HG03045 (cell line): ENCODE results near the gene ZNF729.
"Not testable (repeated sequence)": the region's sequence is repeated elsewhere in the genome, so short reads cannot be mapped to it uniquely, and the experiment has no call there.

Source experiments
- ATAC-seq: cut with Tn5 transposase; IDR thresholded peaks from one replicate; pipeline ENCODE4 v1.9.1; 2021; ENCODE audit warnings: mild to moderate bottlenecking, moderate library complexity; ENCODE audit not compliant: unreplicated experiment

Gene ZNF729

GRCh38 chr19:22286151-22286810 is at the start of gene ZNF729:
ZNF729 (plus strand) TSS chr19:22286441; CDS start chr19:22286526, 85 bp downstream.
- no peak for ATAC-seq

GRCh38 chr19:22256856-22257255 is 29.4 kb upstream of the ZNF729 start:
- ATAC-seq: no peak

DNA sequence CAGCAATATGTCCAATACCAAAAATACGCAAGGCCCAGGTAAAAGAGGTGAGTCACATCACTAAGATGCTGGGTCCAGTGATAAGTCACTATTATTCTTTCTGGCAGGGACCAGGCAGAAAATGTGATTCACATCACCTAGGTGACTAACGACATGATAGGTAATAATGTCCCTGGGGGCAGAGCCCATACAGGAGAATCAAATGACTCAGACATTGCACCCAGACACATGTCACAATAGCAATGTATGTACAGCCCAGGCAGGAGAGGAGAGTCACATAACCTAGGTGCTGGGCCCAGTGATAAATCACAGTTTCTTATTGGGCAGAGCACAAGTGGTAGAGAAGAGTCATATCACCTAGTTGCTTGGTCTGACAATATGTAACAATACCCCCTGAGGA is 28.9 kb upstream of the ZNF729 start:
- no peak for ATAC-seq

GRCh38 chr19:22257916-22258315 is 28.3 kb upstream of the ZNF729 start:
- no peak for ATAC-seq

GRCh38 chr19:22260499-22260898 is 25.7 kb upstream of the ZNF729 start:
- ATAC-seq: no peak

- ATAC-seq: no peak
These were observed 24.6 kb upstream of the ZNF729 start for GRCh38 chr19:22261596-22261995.

DNA sequence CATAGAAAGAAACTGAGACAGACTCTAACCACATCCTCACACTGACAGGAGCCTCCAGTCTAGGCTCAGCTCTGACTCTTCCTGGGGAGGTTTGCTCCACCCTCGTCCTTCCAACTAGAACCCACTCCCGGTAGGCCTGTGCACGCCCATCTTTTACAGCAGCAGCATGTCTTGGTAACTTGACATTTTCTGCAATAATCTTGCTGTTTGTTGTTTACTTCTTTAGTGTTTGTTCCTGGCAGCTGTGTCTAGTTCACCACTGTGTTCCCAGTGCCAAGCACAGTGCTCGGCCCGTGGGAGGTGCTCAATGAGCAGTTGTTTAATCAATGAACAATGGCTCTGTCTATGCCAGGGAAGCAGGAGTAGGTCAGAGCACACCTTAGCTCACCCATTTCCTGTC is 23.1 kb upstream of the ZNF729 start:
- no peak for ATAC-seq

GRCh38 chr19:22321554-22321953 is 35.3 kb downstream of the ZNF729 start:
- not testable (repeated sequence) for ATAC-seq

DNA sequence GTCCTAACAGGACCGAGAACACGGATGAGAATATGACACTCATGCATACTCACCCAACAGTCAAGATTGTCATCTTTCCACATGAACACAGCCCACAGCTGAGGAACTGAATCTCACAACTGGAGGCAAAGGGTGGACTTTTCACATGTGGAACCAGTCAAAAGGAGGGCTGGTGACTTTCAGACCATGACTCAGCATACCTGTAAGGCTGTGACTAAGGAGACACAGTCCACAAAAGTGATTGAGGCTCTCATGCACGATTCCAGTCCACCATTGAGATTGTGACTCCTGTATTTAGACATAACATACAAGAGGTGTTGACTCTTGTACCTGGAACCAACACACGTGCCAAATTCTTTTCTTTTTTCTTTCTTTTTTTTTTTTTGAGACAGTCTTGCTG is 40.0 kb downstream of the ZNF729 start:
- no peak for ATAC-seq

- ATAC-seq: no peak
These were observed 41.1 kb downstream of the ZNF729 start for GRCh38 chr19:22327321-22327720.

- ATAC-seq: no peak
These were observed 45.3 kb downstream of the ZNF729 start for GRCh38 chr19:22331521-22331920.

DNA sequence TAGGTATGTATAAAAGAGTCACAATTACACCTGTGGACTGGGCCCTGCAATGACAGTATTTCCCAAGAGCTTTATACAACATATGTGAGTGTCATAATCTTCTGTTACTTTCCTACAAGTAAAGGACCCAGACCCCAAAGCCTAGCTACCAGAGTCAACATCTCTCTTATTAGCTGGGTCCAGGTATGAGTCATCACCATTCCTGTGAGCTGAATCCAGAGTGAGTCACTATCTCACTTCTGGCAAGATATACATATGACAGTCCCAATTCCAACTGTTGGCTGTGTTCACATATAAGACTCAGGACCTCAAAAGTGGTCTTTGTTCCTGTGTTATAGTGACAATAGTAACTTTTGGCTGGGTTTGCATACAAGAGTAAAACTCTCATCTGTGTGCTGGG is 46.7 kb downstream of the ZNF729 start:
- ATAC-seq: no peak

- ATAC-seq: no peak
These were observed 49.5 kb downstream of the ZNF729 start for GRCh38 chr19:22335716-22336115.

GRCh38 chr19:22354665-22355064 is 68.4 kb downstream of the ZNF729 start:
- no peak for ATAC-seq
